ENCODE measurements around the gene HMG20A. TPM values are rescaled to one million over a fixed set of nuclear protein-coding genes. Genes with fewer than 3 reads are reported as not detected.

The HMG20A gene
- total RNA-seq, 1 donor from 2014 or later = 35.5 TPM

DNA sequence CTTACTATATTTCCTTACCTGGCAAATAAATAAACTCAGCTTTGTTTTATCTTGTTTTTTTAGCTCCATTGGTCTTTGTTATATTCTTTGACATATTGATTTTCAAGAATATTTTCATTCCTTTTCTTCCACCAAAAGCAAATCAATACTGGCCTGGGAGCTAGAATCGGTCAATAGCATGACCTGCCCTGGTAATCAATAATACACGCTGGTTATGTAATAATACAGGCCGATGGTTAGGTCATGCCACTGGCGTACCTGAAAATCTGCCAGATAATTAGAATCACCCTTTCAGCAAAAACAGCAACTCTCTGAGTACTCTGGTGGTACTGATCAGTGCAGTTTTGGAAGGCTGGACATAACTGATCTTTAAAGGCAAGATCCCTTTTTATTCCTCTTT lies 40.7 kb upstream of the HMG20A start:
- TF ChIP-seq CTCF (IDR thresholded peaks at IDR 0.05) = no peak
- no peaks in the 10 kb centered on the region for H3K27me3 Mint-ChIP-seq (ENCODE audit: low read depth)
- H3K36me3 Mint-ChIP-seq (ENCODE audit: low read depth) = no peaks in the 10 kb centered on the region
- no peak overlapping the region for H3K27ac Mint-ChIP-seq (ENCODE audit: unreplicated experiment)
- H3K4me3 Mint-ChIP-seq (ENCODE audit: unreplicated experiment) = no peak overlapping the region
- DNase-seq (ENCODE audit: low spot score) = no peak
- no peaks in the 10 kb centered on the region for H3K9me3 Mint-ChIP-seq (ENCODE audit: low read depth)
- H3K4me1 Mint-ChIP-seq (ENCODE audit: low read depth) = peaks cover 46% of the 10 kb centered on the region

DNA sequence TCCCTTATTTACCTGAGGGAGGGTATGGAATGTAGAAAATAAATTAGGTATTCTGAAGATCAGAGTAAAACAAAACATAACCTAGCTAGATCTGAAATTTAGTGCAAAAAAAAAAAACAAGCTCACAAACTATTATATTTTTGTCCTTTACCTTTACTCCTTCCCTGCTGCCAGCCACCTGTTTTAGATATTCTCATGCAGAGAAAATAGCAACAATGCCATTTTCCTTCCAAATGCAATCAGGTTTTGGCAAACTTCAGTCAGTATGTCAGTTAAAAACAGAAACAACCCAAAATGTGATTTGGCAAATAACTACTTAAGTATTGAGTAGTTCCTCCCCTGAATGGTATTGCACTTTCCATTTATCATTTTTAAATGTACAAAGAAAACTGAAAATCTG lies 36.6 kb upstream of the HMG20A start:
- H3K4me1 Mint-ChIP-seq (ENCODE audit: low read depth) = peaks cover 68% of the 10 kb centered on the region
- H3K27ac Mint-ChIP-seq (ENCODE audit: unreplicated experiment) = no peak overlapping the region
- DNase-seq (ENCODE audit: low spot score) = no peak
- no peaks in the 10 kb centered on the region for H3K27me3 Mint-ChIP-seq (ENCODE audit: low read depth)
- no peak for TF ChIP-seq CTCF (IDR thresholded peaks at IDR 0.05)
- H3K4me3 Mint-ChIP-seq (ENCODE audit: unreplicated experiment) = no peak overlapping the region
- no peaks in the 10 kb centered on the region for H3K36me3 Mint-ChIP-seq (ENCODE audit: low read depth)
- no peaks in the 10 kb centered on the region for H3K9me3 Mint-ChIP-seq (ENCODE audit: low read depth)

DNA sequence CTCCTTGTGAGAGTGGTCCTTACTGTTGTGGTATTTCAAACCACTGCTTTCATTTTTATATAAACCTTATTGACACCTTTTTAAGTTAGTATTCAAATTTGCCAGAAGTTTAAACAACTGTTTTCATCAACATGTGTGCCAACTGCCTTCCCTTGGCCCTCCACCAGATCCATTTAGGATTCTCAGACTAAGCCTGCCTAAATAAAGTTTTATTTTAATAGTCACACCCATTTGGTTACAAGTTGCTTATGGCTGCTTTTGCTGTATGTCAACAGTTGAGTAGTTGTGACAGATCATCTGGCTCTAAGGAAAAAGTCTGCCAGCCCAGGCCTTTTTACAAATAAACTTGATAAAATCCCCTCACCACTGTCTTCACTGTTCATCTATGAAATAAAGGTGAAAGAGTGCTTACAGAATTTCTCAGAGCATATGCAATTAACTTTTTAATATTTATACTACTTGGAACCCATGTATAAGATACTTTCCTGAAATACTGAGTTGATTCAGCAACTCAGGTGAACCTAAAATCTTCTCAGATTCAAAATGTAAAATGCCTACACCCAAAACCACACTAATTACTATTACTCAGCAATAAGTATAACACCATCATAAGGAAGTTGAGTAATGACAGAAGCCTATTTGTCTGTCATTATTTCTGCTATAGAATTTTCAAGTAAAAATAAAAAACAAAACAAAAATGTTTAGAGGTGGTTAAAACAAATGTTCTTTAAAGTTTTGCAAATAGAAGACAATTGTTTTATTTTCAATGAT lies 35.9 kb upstream of the HMG20A start:
- no peak overlapping the region for H3K27ac Mint-ChIP-seq (ENCODE audit: unreplicated experiment)
- no peak for DNase-seq (ENCODE audit: low spot score)
- H3K4me3 Mint-ChIP-seq (ENCODE audit: unreplicated experiment) = no peak overlapping the region
- H3K27me3 Mint-ChIP-seq (ENCODE audit: low read depth) = no peaks in the 10 kb centered on the region
- no peak for TF ChIP-seq CTCF (IDR thresholded peaks at IDR 0.05)
- no peaks in the 10 kb centered on the region for H3K36me3 Mint-ChIP-seq (ENCODE audit: low read depth)
- H3K9me3 Mint-ChIP-seq (ENCODE audit: low read depth) = no peaks in the 10 kb centered on the region
- H3K4me1 Mint-ChIP-seq (ENCODE audit: low read depth) = peaks cover 72% of the 10 kb centered on the region

GRCh38 chr15:77386626-77387025 lies 34.1 kb upstream of the HMG20A start:
- Mint-ChIP-seq H3K9me3 (ENCODE audit: low read depth) (no peaks in the 10 kb centered on the region), H3K4me3 (ENCODE audit: unreplicated experiment) (no peak overlapping the region), H3K4me1 (ENCODE audit: low read depth) (peaks cover 79% of the 10 kb centered on the region), H3K36me3 (ENCODE audit: low read depth) (no peaks in the 10 kb centered on the region), H3K27me3 (ENCODE audit: low read depth) (no peaks in the 10 kb centered on the region), H3K27ac (ENCODE audit: unreplicated experiment) (no peak overlapping the region)
- no peak for TF ChIP-seq CTCF (IDR thresholded peaks at IDR 0.05)
- DNase-seq (ENCODE audit: low spot score) = no peak

GRCh38 chr15:77387365-77388105 lies 33.2 kb upstream of the HMG20A start:
- Mint-ChIP-seq H3K4me1 (ENCODE audit: low read depth) (peaks cover 76% of the 10 kb centered on the region), H3K9me3 (ENCODE audit: low read depth) (no peaks in the 10 kb centered on the region), H3K27ac (ENCODE audit: unreplicated experiment) (no peak overlapping the region), H3K36me3 (ENCODE audit: low read depth) (no peaks in the 10 kb centered on the region), H3K27me3 (ENCODE audit: low read depth) (no peaks in the 10 kb centered on the region), H3K4me3 (ENCODE audit: unreplicated experiment) (no peak overlapping the region)
- no peak for DNase-seq (ENCODE audit: low spot score)
- TF ChIP-seq CTCF (IDR thresholded peaks at IDR 0.05) = no peak
